ENCODE results near the gene ATG14.
A peak's percentile ranks its signal among the peaks of the same experiment; 100 is the strongest.

Gene ATG14

GRCh38 chr14:55350461-55350860, 61.2 kb downstream of the ATG14 start:
- TF ChIP-seq, protein P1, sequence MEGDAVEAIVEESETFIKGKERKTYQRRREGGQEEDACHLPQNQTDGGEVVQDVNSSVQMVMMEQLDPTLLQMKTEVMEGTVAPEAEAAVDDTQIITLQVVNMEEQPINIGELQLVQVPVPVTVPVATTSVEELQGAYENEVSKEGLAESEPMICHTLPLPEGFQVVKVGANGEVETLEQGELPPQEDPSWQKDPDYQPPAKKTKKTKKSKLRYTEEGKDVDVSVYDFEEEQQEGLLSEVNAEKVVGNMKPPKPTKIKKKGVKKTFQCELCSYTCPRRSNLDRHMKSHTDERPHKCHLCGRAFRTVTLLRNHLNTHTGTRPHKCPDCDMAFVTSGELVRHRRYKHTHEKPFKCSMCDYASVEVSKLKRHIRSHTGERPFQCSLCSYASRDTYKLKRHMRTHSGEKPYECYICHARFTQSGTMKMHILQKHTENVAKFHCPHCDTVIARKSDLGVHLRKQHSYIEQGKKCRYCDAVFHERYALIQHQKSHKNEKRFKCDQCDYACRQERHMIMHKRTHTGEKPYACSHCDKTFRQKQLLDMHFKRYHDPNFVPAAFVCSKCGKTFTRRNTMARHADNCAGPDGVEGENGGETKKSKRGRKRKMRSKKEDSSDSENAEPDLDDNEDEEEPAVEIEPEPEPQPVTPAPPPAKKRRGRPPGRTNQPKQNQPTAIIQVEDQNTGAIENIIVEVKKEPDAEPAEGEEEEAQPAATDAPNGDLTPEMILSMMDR (conservative IDR thresholded peaks at IDR 0.05) = 0 out of 2 replicates have a peak, but pooled peaks have one; percentile 6
- peak overlapping the region; percentile 77 for H3K27ac ChIP-seq

DNA sequence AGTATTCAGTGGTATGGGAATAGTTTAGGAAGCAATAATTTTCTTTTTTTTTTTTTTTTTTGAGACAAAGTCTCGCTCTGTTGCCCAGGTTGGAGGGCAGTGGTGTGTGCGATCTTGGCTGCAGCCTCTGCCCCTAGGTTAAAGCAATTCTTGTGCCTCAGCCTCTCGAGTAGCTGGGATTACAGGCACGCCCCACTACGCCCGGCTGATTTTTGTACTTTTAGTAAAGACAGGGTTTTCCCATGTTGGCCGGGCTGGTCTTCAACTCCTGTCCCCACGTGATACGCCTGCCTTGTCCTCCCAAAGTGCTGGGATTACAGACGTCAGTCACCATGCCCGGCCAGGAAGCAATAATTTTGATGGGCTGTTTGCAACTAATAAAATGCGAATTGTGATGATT, 62.1 kb downstream of the ATG14 start:
- TF ChIP-seq, protein P1 (conservative IDR thresholded peaks at IDR 0.05) = no peak
- peak overlapping the region; percentile 77 for H3K27ac ChIP-seq

- TF ChIP-seq, protein P1 (conservative IDR thresholded peaks at IDR 0.05) = no peak
- H3K27ac ChIP-seq = peak overlapping the region; percentile 77
Observed at GRCh38 chr14:55348766-55349453, 62.7 kb downstream of the ATG14 start.

- H3K27ac ChIP-seq = peak overlapping the region; percentile 77; the same call in 1 of the 2 replicates
- TF ChIP-seq, protein P1 (conservative IDR thresholded peaks at IDR 0.05) = no peak
Observed at GRCh38 chr14:55347748-55348147, 63.9 kb downstream of the ATG14 start.

DNA sequence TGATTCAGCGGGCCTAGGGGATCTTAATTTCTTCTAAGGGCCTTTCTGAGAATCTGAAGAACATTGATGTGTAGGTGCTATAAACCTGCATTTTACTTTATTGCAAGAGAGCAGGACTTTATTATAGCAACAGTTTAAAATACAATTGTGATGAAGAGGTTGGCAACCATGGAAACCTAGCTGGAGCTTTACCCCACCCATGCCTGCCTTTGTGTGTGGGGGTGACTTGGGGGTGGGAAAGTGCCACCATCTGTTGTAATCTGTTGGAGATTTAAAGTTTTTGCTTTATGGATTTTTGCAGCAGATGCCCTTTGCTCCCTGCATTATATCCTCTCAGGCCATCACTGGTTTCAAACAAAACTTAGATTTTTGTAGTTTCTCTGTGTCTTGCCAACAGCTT, 64.6 kb downstream of the ATG14 start:
- TF ChIP-seq, protein P1 (conservative IDR thresholded peaks at IDR 0.05) = no peak
- 0 out of 2 replicates have a peak overlapping the region, but pooled peaks have one; percentile 77 for H3K27ac ChIP-seq

DNA sequence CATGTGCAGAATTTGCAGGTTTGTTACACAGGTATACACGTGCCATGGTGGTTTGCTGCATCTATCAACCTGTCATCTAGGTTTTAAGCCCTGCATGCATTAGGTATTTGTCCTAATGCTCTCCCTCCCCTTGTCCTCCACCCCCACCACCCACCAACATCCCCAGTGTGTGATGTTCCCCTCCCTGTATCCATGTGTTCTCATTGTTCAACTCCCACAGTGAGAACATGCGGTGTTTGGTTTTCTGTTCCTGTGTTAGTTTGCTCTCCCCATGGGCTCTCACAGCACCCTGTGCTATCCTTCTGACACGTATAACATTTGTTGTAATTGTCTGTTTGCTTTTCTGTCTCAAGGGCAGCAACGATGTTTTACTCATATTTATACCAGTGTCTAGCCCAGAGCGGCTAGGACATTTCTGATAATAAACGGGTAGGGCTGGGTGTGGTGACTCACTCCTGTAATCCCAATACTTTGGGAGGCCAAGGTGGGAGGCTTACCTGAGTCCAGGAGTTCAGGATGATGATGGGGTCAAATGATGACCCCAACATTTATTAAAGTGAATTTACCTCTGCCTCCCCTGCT, 67.0 kb downstream of the ATG14 start:
- H3K27ac ChIP-seq = peak overlapping the region; percentile 52

- TF ChIP-seq, protein P1 (conservative IDR thresholded peaks at IDR 0.05) = no peak
Observed at GRCh38 chr14:55341781-55342180, 69.8 kb downstream of the ATG14 start.

DNA sequence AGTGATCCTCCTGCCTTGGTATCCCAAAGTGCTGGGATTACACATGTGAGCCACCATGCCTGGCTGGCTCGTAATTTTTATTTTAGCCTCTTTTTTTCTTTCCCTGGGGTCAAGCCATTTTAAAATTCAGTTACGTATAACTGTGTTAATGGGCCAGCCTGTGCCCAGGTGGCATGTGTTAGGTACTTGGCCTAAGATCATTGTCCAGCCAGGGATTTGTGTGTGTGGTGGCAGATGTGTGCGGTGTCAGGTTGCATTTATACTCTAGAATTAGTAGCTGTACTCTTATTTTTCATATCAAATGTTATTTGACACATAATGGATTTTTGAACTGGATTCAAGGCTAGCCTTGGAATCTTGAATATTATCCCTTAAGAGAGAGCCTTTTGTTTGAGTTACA, 71.1 kb downstream of the ATG14 start:
- no peak overlapping the region for H3K27ac ChIP-seq
- TF ChIP-seq, protein P1 (conservative IDR thresholded peaks at IDR 0.05) = no peak

More at GRCh38 chr14:55341781-55342180, 69.8 kb downstream of the ATG14 start:
- no peak overlapping the region for H3K27ac ChIP-seq

All from VCaP (cell line).